SK-N-DZ (cell line): Measurements from ENCODE around the gene AGAP1.
A peak's percentile ranks its signal among the peaks of the same experiment; 100 is the strongest.

Experiments
- DNase-seq: peaks from one replicate; pipeline ENCODE4 v3.0.0-alpha.2; 2015; ENCODE audit warnings: low spot score

The AGAP1 gene

DNA sequence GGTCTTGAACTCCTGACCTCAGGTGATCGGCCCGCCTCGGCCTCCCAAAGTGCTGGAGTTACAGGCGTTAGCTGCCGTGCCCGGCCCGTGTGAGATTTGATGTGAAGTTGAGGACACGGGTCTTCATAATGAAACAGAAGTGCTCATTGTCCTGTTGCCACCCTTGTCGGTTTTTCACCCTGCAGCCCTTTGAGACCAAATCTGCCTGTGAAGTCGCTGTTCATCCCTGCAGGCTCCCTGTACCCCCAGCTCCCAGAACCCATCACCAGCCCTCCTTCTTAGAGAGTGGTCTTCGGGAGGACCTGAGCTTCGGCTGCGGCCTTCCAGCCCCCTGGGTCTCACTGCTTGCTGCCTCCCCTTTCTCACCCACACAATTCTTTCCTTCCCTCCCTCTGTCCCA lies 349.1 kb downstream of the AGAP1 start:
- no peak for DNase-seq

DNA sequence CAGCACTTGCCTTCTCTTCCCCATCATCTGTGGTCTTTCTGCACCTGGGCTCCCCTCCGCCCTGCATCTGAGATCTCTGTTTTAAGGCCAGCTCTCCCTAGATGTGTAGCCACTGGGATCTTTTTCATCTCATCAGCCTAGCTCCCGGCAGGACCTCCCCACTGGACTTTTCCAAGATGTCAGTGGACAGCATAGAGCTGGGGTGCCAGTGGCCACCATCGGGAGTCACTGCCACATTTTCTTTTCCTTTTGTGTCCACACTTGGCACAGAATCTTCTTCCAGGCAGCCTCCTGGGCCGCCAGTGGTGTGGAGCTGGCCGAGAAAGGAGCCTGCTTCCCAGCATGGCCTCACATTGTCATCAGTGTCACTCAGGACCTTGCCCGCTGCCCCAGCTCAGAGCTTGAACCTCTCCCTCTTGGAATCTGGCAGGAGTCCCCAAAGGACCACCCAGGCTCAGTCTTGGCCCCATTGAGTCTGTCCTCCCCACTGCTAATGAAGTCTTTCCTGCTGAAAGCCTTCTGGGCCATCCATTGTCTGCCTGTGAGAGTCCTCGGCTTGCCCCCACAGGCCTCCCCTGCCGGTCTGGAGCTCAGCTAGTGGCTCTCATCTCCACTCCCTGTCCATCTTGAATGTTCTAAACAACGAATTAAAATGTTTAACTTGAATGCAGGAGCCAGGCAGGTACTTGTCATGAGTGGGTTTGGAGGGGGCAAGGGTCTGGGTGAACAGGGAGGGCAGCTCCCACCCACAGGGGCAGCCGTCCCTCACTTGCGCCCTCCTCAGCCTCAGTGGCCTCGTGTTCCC lies 349.9 kb downstream of the AGAP1 start:
- no peak for DNase-seq

DNA sequence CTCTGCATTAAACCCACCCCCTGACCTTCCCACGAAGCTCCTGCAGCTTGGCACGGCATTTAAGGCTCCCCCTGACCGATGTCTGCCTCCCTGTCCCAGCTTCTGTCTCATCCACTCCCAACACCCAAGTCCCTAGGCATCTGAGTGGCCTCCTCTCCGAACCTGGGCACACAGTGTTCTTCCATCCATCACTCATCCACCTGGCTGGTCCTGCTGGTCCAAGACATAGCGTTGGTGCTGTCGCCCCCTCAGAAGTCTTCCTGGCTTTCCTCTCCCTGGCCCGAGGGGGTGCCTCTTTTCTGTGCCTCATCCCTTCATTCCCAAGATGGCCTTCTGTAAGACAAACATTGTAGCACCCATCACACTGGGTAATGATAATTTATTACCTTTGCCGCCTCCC lies 350.7 kb downstream of the AGAP1 start:
- DNase-seq = no peak

GRCh38 chr2:235845245-235845644 lies 351.4 kb downstream of the AGAP1 start:
- no peak for DNase-seq

- no peak for DNase-seq
Observed at GRCh38 chr2:235847576-235847975, 353.7 kb downstream of the AGAP1 start.

- no peak for DNase-seq
Observed at GRCh38 chr2:235848055-235848454, 354.2 kb downstream of the AGAP1 start.

GRCh38 chr2:235848946-235849345 lies 355.1 kb downstream of the AGAP1 start:
- no peak for DNase-seq

DNA sequence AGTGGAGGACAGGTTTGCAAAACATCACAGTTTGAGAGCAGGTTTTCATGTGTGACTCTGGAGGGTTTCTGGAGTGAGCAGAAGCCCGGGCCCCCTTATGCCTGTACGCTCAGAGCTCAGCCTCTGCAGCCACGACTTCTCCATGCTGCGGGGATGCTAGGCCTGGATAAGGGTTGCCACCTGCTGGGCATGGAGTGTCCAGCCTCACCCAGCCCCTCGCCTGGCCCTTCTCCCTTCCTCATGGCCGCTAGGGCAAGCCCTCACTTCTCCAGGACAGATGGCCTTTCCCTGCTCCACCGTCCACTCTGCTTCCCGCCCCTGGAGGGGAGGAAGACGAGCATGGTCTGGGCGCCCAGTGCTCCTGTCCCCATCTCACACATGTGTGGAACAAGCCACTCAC lies 355.6 kb downstream of the AGAP1 start:
- no peak for DNase-seq

GRCh38 chr2:235850289-235850688 lies 356.4 kb downstream of the AGAP1 start:
- no peak for DNase-seq

DNA sequence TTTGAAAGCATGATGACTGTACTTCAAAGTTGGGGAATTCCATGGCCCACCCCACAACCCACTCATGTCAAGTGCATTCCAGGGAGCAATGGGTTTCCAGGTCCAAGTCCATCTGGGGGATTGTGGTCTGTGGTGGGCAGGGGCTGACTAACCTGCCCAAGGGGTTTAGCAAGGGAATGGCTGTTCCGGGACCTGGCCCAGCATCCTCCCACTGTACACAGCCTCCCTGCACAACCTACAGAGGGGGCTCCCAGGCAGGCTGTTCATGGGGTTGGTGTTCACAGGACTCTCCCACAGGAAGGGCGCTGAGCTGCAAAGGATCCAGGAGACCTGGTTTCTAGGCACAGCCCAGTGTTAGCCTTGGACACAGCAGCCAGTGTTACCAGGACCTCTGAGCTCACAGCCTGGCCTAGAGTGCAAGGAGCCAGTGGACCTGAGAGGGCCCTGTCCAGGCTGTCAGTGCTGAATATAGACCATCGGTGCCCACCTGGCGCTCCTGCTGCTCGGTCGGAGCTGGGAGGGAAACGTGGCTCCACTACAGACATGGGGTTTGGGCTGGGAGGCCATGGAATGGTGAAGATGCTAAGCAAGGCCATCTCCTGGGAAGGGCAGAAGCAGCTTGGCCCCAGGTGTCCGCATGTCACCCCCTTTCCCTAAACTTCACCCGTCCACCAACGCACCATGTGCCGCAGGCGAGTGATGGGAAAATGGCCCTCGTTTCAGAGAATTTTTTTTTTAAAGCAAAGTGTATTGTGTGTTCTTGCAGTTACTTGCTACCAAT lies 357.1 kb downstream of the AGAP1 start:
- no peak for DNase-seq

GRCh38 chr2:235851828-235852525 lies 358.1 kb downstream of the AGAP1 start:
- no peak for DNase-seq

DNA sequence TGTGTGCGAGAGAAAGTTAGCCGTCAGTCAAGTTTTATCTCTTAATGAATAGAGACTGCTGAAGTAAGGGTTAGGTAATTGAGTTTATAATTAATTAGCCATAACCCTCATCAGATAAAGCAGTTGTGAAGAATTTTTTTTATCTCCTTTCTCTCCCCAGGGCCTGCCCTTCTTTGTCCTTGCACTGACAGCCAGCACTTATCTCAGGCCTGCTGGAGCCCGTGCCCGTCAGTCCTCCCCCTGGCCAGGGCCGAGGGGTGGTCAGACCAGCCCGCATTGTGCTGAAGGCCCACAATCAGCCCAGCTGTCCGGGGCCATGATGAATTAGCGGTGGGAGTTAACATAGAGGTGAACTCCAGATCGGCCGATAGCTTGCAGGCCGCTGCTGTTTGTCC lies 358.7 kb downstream of the AGAP1 start:
- peak; percentile 37 for DNase-seq

- DNase-seq = no peak
Observed at GRCh38 chr2:235854276-235854675, 360.4 kb downstream of the AGAP1 start.

DNA sequence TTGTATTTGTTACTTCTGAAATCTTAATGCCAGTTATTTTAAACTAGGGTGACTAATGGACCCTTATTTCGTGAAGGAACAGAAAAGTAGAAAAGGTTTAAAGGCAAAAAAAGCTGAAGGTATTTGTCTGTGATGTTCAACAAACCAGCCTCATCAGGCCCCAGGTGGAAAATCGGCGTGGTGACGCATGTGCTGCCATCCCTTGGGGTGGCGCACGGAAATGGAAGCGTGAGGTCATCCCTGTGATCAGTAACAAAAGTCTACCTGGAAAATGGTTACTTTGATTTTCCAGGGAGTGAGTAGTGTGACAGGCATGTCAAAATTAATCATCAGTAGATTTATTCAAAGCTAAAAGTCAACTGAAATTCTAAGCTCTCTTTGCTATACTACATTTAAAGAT lies 361.2 kb downstream of the AGAP1 start:
- DNase-seq = no peak

- DNase-seq = no peak
Observed at GRCh38 chr2:235856151-235856854, 362.5 kb downstream of the AGAP1 start.

- no peak for DNase-seq
Observed at GRCh38 chr2:235857598-235857997, 363.8 kb downstream of the AGAP1 start.

DNA sequence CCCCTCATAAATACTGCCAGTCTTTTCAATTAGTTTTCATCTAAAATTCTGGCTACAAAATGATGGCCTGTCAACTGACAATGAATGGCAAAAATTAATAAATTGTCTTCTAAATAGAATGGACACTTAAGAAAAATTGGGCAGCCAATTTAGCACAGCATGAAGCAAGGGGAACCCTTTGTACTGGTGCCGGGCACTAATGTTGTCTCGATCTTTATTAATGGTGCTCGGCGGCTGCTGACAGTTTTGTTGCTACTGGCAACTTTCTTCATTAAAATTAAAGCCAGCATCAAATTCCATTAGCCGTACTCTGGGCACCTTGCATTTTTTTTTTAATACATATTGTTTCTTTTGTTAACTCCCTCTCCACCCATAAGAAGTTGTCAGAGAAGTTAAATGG lies 365.0 kb downstream of the AGAP1 start:
- DNase-seq = no peak

DNA sequence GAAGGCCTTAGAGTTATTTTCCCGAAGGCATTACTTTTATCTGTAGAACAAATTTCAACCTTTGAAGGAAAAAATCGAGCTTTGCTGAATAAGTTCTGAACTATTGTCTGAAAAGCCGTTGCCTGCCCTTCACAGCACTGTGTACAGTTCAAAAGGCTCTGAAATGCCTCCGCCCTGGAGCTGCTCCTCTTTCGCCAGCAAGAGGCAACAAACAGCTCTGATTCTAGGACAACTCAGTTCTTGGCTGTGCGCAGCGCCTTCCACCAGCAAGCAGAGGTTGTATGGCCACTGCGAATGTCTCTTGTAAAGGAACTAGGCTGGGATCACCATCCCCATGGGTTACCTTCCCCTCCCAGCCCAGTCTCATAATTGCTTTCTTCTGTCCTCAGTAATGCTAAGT lies 365.8 kb downstream of the AGAP1 start:
- DNase-seq = no peak

- DNase-seq = no peak
Observed at GRCh38 chr2:235860111-235860510, 366.3 kb downstream of the AGAP1 start.

- no peak for DNase-seq
Observed at GRCh38 chr2:235860871-235861270, 367.0 kb downstream of the AGAP1 start.

DNA sequence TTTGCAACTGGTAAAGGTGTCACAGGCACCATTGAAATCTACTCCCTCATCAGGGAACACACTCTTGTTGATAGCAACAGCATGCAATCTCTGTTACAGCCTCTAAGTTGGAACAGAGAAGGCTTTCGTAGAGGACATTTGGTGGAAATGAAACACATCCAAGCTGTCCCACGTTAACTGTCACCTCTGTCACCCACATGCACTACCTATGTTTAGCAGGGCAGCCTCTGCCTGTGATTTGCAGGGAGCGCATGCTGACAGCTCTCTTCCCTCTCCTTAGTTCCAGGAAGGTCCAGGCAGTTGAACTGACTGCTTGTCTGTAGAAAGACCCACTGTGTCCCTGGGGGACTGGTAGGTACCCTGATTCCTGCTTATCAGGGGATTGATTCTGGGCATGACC lies 367.5 kb downstream of the AGAP1 start:
- DNase-seq = no peak

DNA sequence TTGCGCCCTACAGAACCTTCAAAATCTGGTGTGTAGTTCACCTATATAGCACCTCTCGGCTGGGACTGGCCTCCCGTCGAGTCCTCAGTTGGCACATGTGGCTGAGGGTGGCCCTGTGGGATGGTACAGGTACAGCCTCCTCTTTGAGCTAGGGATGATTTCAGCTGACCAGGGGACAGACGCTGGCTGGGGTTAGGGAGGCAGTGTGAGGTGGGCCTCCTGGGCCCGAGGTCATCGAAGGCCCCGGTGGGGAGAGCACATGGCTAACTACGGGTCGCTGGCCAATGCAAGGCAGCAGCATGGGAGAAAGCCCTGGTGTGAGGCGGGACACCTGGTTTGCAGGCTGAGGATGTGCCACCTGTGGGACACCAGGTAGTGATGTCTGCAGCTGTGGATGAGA lies 369.6 kb downstream of the AGAP1 start:
- DNase-seq = no peak
